Epithelial cell of proximal tubule (primary cell): Measurements from ENCODE around the gene PNN. TPM values are rescaled to one million over a fixed set of nuclear protein-coding genes. Genes with fewer than 3 reads are reported as not detected.
"Not testable (repeated sequence)": the region's sequence is repeated elsewhere in the genome, so short reads cannot be mapped to it uniquely, and the experiment has no call there.

Source experiments
- DNase-seq: peaks from one replicate; pipeline ENCODE4 v3.0.0-alpha.2; 2011; ENCODE audit warnings: low read depth
- H3K4me3 ChIP-seq: 2 replicates; pipeline ENCODE4 v1.5.1; 2011; ENCODE audit warnings: low read depth, mild to moderate bottlenecking, low read length
- total RNA-seq: library from RNA; depleted of rRNA; stranded (reverse); fragments of >200 nt; gene quantifications from 2 replicates; pipeline ENCODE4 v1.2.3, GENCODE V29; 2015
- TF ChIP-seq, protein P1 (sequence below): conservative IDR thresholded peaks from 2 replicates; pipeline ENCODE4 v1.5.1; 2012; ENCODE audit warnings: low read depth, mild to moderate bottlenecking, low read length

The PNN gene
- total RNA-seq, 1 donor from 2014 or later = 43.4 TPM

DNA sequence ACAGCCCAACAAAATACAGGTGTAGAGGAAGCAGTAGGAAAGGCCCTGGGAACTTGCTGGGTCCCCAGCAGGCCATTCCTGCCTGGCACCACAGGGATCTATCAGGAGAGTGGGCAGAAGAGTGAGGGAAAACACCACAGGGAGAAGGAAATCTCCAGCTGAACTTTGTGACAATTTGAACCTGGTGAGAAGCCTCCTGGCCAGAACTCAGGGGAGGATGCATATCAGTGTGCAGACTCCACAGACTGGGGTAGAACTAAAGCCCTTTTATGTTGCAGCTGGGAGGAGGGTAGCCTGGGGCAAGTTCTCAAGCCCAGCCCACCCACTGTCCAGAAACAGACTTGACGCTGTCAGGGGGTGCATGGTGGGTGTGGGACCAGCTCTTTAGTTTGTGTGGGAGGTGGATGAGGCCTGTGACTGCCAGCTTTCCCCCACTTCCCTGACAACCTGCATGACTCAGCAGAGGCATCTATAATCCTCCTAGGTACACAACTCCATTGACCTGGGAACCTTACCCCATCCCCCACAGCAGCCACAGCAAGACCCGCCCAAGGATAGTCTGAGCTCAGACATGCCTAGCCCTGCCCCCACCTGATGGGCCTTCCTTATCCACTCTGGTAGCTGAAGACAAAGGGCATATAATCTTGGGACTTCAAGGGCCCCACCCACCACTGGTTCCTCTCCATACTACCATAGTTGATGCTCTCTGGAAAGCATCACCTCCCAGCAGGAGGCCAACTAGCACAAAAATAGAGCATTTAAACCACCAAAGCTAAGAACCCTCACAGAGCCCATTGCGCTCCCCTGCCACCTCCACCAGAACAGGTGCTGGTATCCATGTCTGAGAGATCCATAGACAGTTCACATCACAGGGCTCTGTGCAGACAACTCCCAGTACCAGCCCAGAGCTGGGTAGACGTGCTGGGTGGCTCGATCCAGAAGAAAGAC lies 28.9 kb downstream of the PNN start:
- DNase-seq = no peak
- H3K4me3 ChIP-seq = no peak overlapping the region
- TF ChIP-seq, protein P1, sequence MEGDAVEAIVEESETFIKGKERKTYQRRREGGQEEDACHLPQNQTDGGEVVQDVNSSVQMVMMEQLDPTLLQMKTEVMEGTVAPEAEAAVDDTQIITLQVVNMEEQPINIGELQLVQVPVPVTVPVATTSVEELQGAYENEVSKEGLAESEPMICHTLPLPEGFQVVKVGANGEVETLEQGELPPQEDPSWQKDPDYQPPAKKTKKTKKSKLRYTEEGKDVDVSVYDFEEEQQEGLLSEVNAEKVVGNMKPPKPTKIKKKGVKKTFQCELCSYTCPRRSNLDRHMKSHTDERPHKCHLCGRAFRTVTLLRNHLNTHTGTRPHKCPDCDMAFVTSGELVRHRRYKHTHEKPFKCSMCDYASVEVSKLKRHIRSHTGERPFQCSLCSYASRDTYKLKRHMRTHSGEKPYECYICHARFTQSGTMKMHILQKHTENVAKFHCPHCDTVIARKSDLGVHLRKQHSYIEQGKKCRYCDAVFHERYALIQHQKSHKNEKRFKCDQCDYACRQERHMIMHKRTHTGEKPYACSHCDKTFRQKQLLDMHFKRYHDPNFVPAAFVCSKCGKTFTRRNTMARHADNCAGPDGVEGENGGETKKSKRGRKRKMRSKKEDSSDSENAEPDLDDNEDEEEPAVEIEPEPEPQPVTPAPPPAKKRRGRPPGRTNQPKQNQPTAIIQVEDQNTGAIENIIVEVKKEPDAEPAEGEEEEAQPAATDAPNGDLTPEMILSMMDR = no peak

DNA sequence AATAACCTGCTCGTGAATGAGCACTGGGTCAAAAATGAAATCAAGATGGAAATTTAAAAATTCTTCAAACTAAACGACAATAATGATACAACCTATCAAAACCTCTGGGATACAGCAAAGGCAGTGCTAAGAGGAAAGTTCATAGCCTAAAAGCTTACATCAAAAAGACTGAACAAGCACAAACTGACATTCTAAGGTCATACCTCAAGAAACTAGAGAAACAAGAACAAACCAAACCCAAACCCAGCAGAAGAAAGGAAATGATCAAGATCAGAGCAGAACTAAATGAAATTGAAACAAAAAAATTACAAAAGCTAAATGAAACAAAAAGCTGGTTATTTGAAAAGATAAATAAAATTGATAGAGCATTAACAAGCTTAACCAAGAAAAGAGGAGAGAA lies 32.4 kb downstream of the PNN start:
- H3K4me3 ChIP-seq, DNase-seq: not testable (repeated sequence)

DNA sequence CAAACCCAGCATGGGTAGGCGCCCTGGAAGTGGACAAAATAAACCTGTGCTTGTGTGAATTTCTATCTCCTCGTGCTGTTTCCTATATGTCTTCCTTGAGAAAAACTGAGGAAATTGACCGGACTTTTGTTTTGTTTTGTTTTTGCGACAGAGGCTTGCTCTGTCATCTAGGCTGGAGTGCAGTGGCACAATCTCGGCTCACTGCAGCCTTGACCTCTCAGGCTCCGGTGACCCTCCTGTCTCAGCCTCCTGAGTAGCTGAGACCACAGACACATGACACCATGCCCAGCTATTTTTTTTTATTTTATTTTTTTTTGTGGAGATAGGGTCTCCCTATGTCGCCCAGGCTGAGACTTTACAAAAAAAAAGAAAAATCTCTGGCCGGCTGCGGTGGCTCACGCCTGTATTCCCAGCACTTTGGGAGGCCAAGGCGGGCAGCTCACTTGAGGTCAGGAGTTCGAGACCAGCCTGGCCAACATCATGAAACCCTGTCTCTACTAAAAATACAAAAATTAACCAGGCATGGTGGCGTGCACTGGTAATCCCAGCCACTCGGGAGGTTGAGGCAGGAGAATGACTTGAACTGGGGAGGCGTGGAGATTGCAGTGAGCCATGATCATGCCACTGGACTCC lies 36.2 kb downstream of the PNN start:
- DNase-seq = no peak
- H3K4me3 ChIP-seq = no peak overlapping the region
- TF ChIP-seq, protein P1 = no peak

DNA sequence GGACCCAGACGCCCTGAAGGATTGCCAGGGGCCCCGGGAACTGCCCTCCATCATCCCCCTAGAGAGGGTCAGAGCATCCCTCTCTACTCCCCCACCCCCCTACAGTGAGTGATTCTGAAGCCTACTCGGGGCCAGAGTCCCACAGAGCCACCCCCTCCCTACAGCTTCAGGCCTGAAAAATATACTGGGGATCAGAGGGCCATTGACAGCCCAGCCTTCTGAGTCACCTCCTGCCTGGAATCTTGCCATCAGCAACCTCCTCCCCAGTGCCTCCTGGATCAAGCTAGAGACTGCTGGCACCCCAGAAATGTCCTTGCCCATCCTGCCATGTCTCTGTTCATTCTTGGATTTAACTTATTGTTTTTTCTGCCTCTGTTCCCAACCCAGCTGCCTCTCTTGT lies 37.0 kb downstream of the PNN start:
- TF ChIP-seq, protein P1 = no peak
- no peak overlapping the region for H3K4me3 ChIP-seq
- DNase-seq = no peak

DNA sequence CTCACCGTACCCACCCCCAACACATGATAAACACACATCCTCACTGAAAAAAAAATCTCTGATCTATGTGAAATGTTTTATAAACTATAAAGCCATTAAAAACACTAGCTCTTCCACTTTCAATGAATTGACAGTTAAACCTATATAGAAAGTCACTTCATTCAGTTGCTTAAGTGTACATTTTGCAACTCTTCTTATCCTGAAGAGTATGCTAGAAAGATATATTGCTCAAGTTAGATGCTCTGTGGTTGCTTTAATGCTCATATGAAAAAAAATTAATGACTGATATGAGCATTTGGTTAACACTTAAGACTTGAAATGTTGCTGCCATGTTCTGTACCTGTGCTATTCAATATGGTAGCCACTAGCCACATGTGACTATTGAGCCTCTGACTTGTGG lies 37.6 kb downstream of the PNN start:
- no peak for DNase-seq
- TF ChIP-seq, protein P1 = no peak
- no peak overlapping the region for H3K4me3 ChIP-seq

DNA sequence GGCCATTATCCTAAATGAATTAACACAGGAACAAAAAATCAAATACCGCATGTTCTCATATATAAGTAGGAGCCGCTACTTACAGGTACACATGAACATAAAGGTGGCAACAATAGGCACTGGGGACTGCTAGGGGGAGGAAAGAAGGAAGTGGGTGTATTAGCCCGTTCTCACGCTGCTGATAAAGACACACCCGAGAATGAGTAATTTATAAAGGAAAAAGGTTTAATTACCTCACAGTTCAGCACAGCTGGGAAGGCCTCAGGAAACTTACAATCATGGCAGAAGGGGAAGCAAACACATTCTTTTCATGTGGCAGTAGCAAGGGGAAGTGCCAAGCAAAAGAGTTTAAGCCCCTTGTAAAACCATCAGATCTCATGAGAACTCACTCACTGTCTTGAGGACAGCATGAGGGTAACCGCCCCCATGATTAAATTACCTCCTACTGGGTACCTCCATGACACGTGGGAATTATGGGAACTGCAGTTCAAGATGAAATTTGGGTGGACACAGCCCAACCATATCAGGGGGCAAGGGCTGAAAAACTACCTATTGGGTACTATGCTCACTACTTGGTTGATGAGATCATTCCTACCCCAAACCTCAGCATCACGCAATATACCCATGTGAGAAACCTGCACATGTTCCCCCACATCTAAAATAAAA lies 42.3 kb downstream of the PNN start:
- no peak for DNase-seq

More for the DNA sequence above, 42.3 kb downstream of the PNN start:
- TF ChIP-seq, protein P1 = no peak
- no peak overlapping the region for H3K4me3 ChIP-seq
